Measurements from ENCODE around the gene RFX7. TPM values are rescaled to one million over a fixed set of nuclear protein-coding genes. Genes with fewer than 3 reads are reported as not detected.
"Not testable (repeated sequence)": the region's sequence is repeated elsewhere in the genome, so short reads cannot be mapped to it uniquely, and the experiment has no call there.

The RFX7 gene
- total RNA-seq, 4 donors from 2014 or later: 7.5 to 10.7 (median 9.9) TPM

GRCh38 chr15:56281145-56281544 is 37.5 kb upstream of the RFX7 start:
- Histone ChIP-seq H3K9me3 (no peaks in the 10 kb centered on the region), H3K4me1 (peaks cover 0 to 5% (median 0%) of the 10 kb centered on the region in 3 donors), H3K4me3 (no peak overlapping the region), H3K27ac (no peak overlapping the region), H3K27me3 (no peaks in the 10 kb centered on the region), H3K36me3 (no peaks in the 10 kb centered on the region)
- 79 to 80% methylated on average over 6 of the region's 6 CpGs for WGBS, 2 donors
- no peak for DNase-seq
- intact Hi-C loops (cut with DNase I): no loop called here
- TF ChIP-seq POLR2A (IDR thresholded peaks at IDR 0.05): no peak
- no peak for TF ChIP-seq CTCF (IDR thresholded peaks at IDR 0.05)

- intact Hi-C loops (cut with DNase I): no loop called here
- Histone ChIP-seq H3K9me3 (peaks cover 0 to 7% (median 0%) of the 10 kb centered on the region in 3 donors), H3K27me3 (no peaks in the 10 kb centered on the region), H3K27ac (no peak overlapping the region), H3K4me1 (no peaks in the 10 kb centered on the region), H3K4me3 (no peak overlapping the region), H3K36me3 (no peaks in the 10 kb centered on the region)
- no peak for TF ChIP-seq CTCF (IDR thresholded peaks at IDR 0.05)
- WGBS, 2 donors: 93 to 98% methylated on average over 3 of the region's 3 CpGs
- DNase-seq: no peak
These were observed 30.0 kb upstream of the RFX7 start for GRCh38 chr15:56273724-56274123.

GRCh38 chr15:56272454-56272853 is 28.8 kb upstream of the RFX7 start:
- TF ChIP-seq POLR2A (IDR thresholded peaks at IDR 0.05) (no peak), CTCF (IDR thresholded peaks at IDR 0.05) (no peak)
- no peaks in the 10 kb centered on the region for H3K27me3 ChIP-seq
- H3K27ac ChIP-seq: no peak overlapping the region
- no peak overlapping the region for H3K4me3 ChIP-seq
- DNase-seq: no peak
- intact Hi-C loops (cut with DNase I): no loop called here
- H3K9me3 ChIP-seq: peaks cover 0 to 7% (median 0%) of the 10 kb centered on the region in 3 donors
- H3K4me1 ChIP-seq: no peaks in the 10 kb centered on the region
- H3K36me3 ChIP-seq: no peaks in the 10 kb centered on the region
- WGBS, 2 donors: 32 to 42% methylated on average over 1 of the region's 1 CpG

GRCh38 chr15:56266465-56266864 is 22.8 kb upstream of the RFX7 start:
- H3K36me3 ChIP-seq; H3K9me3 ChIP-seq; H3K27me3 ChIP-seq; DNase-seq; H3K4me3 ChIP-seq; H3K27ac ChIP-seq; H3K4me1 ChIP-seq; intact Hi-C loops (cut with DNase I): not testable (repeated sequence)
- 91% methylated on average over 4 to 5 of the region's 5 CpGs for WGBS, 2 donors

- TF ChIP-seq CTCF (IDR thresholded peaks at IDR 0.05) (no peak), POLR2A (IDR thresholded peaks at IDR 0.05) (no peak)
- H3K27me3 ChIP-seq: no peaks in the 10 kb centered on the region
- DNase-seq: no peak
- peaks cover 0 to 7% (median 0%) of the 10 kb centered on the region in 3 donors for H3K4me1 ChIP-seq
- WGBS, 2 donors: 16 to 38% methylated on average over 4 of the region's 4 CpGs
- H3K27ac ChIP-seq: no peak overlapping the region
- H3K4me3 ChIP-seq: no peak overlapping the region
- H3K36me3 ChIP-seq: no peaks in the 10 kb centered on the region
- H3K9me3 ChIP-seq: no peaks in the 10 kb centered on the region
- intact Hi-C loops (cut with DNase I): no loop called here
These were observed 18.3 kb upstream of the RFX7 start for GRCh38 chr15:56261854-56262509.

- intact Hi-C loops (cut with DNase I); H3K27me3 ChIP-seq; H3K36me3 ChIP-seq; DNase-seq; H3K9me3 ChIP-seq; H3K4me3 ChIP-seq; H3K27ac ChIP-seq; H3K4me1 ChIP-seq: not testable (repeated sequence)
- 79 to 93% methylated on average over 1 of the region's 1 CpG for WGBS, 2 donors
These were observed 13.6 kb upstream of the RFX7 start for GRCh38 chr15:56257306-56257705.
